ENCODE results near the gene DHX58. TPM values are rescaled to one million over a fixed set of nuclear protein-coding genes. Genes with fewer than 3 reads are reported as not detected.

DHX58 gene
- total and polyA plus RNA-seq, 9 donors, result 8.6 to 24.6 (median 19.3) TPM

- 88 to 90% (median 89%) methylated on average over 9 of the region's 9 CpGs for WGBS, 3 donors
- H3K9me3 ChIP-seq, result no peaks in the 10 kb centered on the region
- no peak overlapping the region for H3K27ac ChIP-seq
- intact Hi-C loops (cut with DNase I), result no loop called here
- H3K27me3 ChIP-seq, result no peaks in the 10 kb centered on the region
- TF ChIP-seq POLR2A (IDR thresholded peaks at IDR 0.05) (no peak), CTCF (IDR thresholded peaks at IDR 0.05) (no peak), EP300 (IDR thresholded peaks at IDR 0.05) (no peak)
- DNase-seq, result no peak
- no peaks in the 10 kb centered on the region for H3K4me1 ChIP-seq (ENCODE audit: insufficient read depth)
- H3K36me3 ChIP-seq, result no peaks in the 10 kb centered on the region
- H3K4me3 ChIP-seq, result no peak overlapping the region
These were observed 30.9 kb downstream of the DHX58 start for GRCh38 chr17:42081516-42082129.

GRCh38 chr17:42079541-42079940 is 33.0 kb downstream of the DHX58 start:
- intact Hi-C loops (cut with DNase I), result no loop called here
- H3K9me3 ChIP-seq, result no peaks in the 10 kb centered on the region
- DNase-seq, result no peak
- no peaks in the 10 kb centered on the region for H3K36me3 ChIP-seq
- H3K27me3 ChIP-seq, result no peaks in the 10 kb centered on the region
- 72 to 82% (median 81%) methylated on average over 2 of the region's 2 CpGs for WGBS, 3 donors
- TF ChIP-seq CTCF (IDR thresholded peaks at IDR 0.05), result no peak
- TF ChIP-seq EP300 (IDR thresholded peaks at IDR 0.05), result no peak
- no peak for TF ChIP-seq POLR2A (IDR thresholded peaks at IDR 0.05)
- no peaks in the 10 kb centered on the region for H3K4me1 ChIP-seq (ENCODE audit: insufficient read depth)
- no peak overlapping the region for H3K27ac ChIP-seq
- H3K4me3 ChIP-seq, result no peak overlapping the region

GRCh38 chr17:42078396-42079043 is 34.0 kb downstream of the DHX58 start:
- DNase-seq, result no peak
- intact Hi-C loops (cut with DNase I), result no loop called here
- TF ChIP-seq POLR2A (IDR thresholded peaks at IDR 0.05), result no peak
- no peak for TF ChIP-seq CTCF (IDR thresholded peaks at IDR 0.05)
- no peak for TF ChIP-seq EP300 (IDR thresholded peaks at IDR 0.05)
- H3K4me1 ChIP-seq (ENCODE audit: insufficient read depth), result no peaks in the 10 kb centered on the region
- H3K36me3 ChIP-seq, result no peaks in the 10 kb centered on the region
- no peaks in the 10 kb centered on the region for H3K9me3 ChIP-seq
- 63 to 69% (median 66%) methylated on average over 8 of the region's 8 CpGs for WGBS, 3 donors
- H3K4me3 ChIP-seq, result no peak overlapping the region
- H3K27ac ChIP-seq, result no peak overlapping the region
- H3K27me3 ChIP-seq, result no peaks in the 10 kb centered on the region

GRCh38 chr17:42077755-42078154 is 34.8 kb downstream of the DHX58 start:
- no peaks in the 10 kb centered on the region for H3K9me3 ChIP-seq
- H3K36me3 ChIP-seq, result no peaks in the 10 kb centered on the region
- no peak for TF ChIP-seq POLR2A (IDR thresholded peaks at IDR 0.05)
- TF ChIP-seq CTCF (IDR thresholded peaks at IDR 0.05), result no peak
- no peak for TF ChIP-seq EP300 (IDR thresholded peaks at IDR 0.05)
- no peak for DNase-seq
- intact Hi-C loops (cut with DNase I), result no loop called here
- H3K27me3 ChIP-seq, result no peaks in the 10 kb centered on the region
- no peak overlapping the region for H3K4me3 ChIP-seq
- no peaks in the 10 kb centered on the region for H3K4me1 ChIP-seq (ENCODE audit: insufficient read depth)
- 91 to 95% (median 93%) methylated on average over 5 of the region's 5 CpGs for WGBS, 3 donors
- H3K27ac ChIP-seq, result no peak overlapping the region
